Measurements from ENCODE around the gene FAM227B. TPM values are rescaled to one million over a fixed set of nuclear protein-coding genes. Genes with fewer than 3 reads are reported as not detected.
"Not testable (repeated sequence)": the region's sequence is repeated elsewhere in the genome, so short reads cannot be mapped to it uniquely, and the experiment has no call there.

FAM227B gene, protein sequence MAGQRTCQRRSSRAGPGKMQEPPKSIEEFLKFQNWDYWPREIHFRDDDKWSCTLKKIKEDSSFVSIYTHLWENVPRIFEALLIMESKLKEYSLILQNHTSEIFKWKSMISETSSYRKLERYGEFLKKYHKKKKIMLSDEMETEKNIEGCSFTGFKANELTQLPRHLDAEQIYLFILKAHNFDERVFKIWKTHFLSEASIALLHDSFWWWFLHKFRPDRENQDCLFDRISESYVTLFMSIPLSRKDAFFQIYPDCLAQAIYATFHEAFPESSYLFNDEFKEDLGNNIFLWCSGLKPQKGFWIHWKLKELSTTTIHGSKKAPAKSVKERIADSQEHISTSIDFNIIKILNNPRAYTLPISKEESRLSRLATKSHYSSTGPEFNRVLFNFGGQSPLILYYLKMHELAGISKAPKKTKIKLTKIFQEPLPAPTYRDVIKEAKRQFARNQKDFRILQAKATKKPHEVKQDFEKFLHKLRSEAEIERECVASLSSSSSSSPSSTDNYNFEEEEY
- total RNA-seq, result 3.2 TPM

DNA sequence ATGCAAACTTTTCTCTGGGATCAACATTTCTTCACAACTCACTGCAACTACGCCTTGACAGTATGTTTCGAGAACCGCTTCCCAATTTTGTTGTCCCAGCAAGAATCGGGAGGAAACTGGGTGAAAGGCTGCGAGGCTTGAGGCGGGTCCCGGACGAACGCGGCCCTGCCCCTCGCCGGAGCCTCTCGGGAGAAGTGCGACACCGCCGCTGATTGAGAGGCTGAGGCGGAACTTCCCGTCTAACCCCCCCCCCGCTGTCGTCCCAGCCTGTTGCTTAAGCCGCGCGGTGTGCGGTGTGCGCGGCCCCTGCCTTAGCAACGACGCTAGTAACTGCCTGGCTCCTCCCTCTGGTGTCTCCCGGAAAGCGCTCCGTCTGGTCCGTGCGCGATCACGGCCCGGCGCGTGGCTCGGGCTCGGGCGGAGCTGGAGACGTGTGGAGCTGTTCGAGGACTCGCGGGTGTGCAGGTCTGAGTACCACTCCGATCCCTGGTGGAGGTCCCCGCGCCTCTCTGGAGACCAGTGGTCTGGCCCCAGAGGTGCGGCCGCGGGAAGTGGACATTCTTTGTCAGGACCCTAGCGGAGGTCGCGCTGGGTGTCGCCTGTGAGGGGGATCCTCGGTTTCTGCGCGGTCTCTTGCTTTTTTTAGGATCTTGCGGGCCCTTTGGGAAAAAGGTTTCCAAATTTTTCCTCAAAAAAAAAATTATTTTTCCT is at the start of gene FAM227B, which contains the start of gene DTWD1:
FAM227B (minus strand) TSS at position 161 of the 711 bp plus-strand sequence. CDS start 5,647 bp downstream, outside the sequence.
DTWD1 (plus strand) TSS at position 391 of the 711 bp plus-strand sequence. CDS start 4,120 bp downstream, outside the sequence.
- DNase-seq (ENCODE audit: low read depth in 2 of 3, low spot score in 2 of 3), result peak; percentile 85 to 98 (median 98)

- no peak for DNase-seq (ENCODE audit: low read depth in 2 of 3, low spot score in 2 of 3)
Measured at GRCh38 chr15:49669288-49669687, 48.7 kb upstream of the FAM227B start.

GRCh38 chr15:49666486-49666885 is 45.9 kb upstream of the FAM227B start:
- not testable (repeated sequence) for DNase-seq (ENCODE audit: low read depth in 2 of 3, low spot score in 2 of 3)

DNA sequence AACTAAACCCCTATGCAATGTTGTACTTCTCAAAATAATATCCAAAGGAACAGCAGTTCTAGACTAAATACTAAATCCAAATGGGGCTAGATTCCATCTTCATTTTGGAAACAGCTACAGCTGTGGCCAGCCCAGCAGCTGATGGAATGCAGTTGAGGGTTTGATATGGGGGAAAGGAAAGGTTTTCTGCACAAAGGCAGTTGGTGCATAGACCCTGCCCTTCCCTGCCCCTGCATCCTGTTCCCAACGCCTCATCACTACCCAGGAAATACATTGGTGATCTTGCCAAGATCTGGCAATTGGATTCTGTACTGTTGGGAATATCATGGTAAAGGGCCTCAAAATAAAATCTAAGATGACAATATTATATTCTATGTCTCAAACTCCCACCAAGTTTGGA is 44.1 kb upstream of the FAM227B start:
- DNase-seq (ENCODE audit: low read depth in 2 of 3, low spot score in 2 of 3), result no peak

- no peak for DNase-seq (ENCODE audit: low read depth in 2 of 3, low spot score in 2 of 3)
Measured at GRCh38 chr15:49656734-49657133, 36.1 kb upstream of the FAM227B start.

DNA sequence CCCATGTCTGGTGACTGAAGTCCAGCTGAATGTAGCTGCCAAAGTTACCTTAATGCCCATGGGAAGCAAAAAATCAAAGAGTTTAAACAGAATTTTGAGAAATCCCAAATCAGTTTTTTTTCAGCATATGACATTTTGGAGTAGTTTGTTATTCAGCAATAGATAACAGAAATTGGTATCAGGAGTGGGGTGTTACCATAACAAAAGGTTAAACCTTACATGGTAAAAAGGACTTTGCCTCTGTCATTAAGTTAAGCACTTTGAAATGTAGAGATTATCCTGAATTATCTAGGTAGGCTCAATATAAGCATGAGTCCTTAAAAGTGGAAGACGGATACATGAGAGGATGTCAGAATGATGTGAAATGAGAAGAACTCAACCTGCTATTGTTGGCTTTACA is 32.3 kb upstream of the FAM227B start:
- DNase-seq (ENCODE audit: low read depth in 2 of 3, low spot score in 2 of 3), result no peak

GRCh38 chr15:49650676-49651075 is 30.1 kb upstream of the FAM227B start:
- no peak for DNase-seq (ENCODE audit: low read depth in 2 of 3, low spot score in 2 of 3)

DNA sequence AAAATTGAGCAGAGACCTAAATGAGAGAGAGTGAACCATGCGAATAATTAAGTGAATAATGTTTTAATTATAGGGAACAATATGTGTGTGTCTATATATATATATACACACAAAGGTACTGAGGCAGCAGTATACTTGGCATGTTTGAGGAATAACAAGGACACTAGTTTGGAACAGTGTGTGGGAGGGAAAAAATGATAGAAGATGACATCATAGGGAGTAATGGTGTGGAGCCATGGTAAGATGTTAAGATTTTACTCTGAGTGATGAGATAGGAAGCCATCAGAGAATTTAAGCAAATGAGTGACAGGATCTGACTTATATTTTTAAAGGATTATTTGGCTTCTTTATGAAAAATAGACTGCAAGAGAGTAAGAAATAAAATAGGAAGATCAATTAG is 29.4 kb upstream of the FAM227B start:
- DNase-seq (ENCODE audit: low read depth in 2 of 3, low spot score in 2 of 3), result no peak

GRCh38 chr15:49646891-49647290 is 26.3 kb upstream of the FAM227B start:
- no peak for DNase-seq (ENCODE audit: low read depth in 2 of 3, low spot score in 2 of 3)

DNA sequence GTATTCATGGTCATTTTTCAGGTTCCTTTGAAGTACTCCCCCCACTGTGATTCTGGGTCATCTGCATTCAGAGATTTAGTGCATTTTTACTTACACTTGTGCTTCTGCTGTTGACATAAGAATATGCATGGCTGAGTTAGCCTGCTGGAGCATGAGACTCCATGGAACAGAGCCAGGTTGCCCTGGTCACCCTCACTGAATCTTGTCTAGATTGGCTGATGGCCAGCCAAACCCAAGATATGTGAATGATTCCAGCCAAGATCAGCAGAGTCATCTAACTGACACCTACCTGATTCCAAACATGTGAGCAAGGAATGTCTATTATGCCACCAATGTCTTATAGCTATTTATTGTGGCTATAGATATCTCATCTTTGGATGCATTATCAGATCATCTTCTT is 25.3 kb upstream of the FAM227B start:
- DNase-seq (ENCODE audit: low read depth in 2 of 3, low spot score in 2 of 3), result no peak

GRCh38 chr15:49645277-49645676 is 24.7 kb upstream of the FAM227B start:
- DNase-seq (ENCODE audit: low read depth in 2 of 3, low spot score in 2 of 3), result no peak

DNA sequence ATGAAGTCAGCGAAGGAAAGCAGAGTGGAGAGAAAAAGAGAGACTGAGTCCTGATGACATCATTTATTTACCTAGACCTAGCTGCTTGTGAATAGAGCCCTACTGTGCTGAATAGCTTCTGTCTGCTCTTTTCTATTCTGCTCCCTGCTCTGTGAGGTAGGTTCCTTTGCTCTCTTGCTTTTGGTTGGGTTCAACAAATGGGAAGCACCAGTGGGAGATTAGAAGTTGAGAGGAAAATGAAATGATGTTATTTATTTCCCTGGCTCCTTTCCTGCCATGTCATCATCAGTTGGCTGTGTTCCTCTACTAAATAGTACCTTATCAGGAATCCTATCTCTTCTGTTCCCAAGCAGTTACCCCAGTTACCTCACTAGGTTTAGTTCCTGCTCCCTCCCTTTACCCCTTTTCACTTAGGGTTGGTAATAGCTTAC is 23.8 kb upstream of the FAM227B start:
- no peak for DNase-seq (ENCODE audit: low read depth in 2 of 3, low spot score in 2 of 3)

GRCh38 chr15:49637857-49638256 is 17.2 kb upstream of the FAM227B start:
- DNase-seq (ENCODE audit: low read depth in 2 of 3, low spot score in 2 of 3), result no peak

DNA sequence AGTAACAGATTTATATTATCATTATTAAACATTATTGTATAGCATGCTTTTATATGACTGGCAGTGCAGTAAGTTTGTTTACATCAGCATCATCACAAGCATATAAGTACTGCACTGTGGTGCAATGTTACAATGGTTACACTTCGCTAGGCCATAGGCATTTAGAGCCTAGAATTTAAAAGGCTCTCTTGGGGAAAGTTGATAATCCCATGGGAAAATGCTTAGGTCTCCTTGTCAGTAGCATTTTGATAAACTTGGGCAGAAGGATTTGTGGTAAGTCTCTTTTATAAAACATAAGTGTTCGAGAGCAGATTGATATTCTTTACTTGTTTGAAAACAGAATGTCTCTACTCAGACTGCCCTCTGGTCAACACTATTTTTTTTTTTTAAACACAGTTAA is 7.8 kb upstream of the FAM227B start:
- DNase-seq (ENCODE audit: low read depth in 2 of 3, low spot score in 2 of 3), result no peak

DNA sequence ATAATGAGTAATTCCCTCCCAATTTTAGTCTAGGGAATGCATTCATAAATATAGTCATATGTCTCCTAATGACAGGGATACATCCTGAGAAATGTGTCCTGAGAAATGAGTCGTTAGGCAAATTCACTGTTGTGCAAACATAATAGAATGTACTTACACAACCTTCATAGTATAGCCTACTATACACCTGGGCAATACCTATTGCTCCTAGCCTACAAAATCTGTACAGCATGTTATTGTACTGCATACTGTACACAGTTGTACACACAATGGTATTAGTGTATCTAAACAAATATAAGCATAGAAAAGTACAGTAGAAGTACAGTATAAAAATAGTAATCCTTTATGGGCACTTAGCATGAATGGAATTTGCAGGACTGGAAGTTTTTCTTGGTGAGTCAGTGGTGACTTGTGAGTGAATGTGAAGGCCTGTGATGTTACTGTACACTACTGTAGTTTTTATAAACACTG is 6.8 kb upstream of the FAM227B start:
- no peak for DNase-seq (ENCODE audit: low read depth in 2 of 3, low spot score in 2 of 3)

GRCh38 chr15:49625460-49626036 is 4.9 kb upstream of the FAM227B start:
- peak in 1 of 3 donors; percentile 12 for DNase-seq (ENCODE audit: low read depth in 2 of 3, low spot score in 2 of 3)

GRCh38 chr15:49624056-49624455 is 3.4 kb upstream of the FAM227B start:
- DNase-seq (ENCODE audit: low read depth in 2 of 3, low spot score in 2 of 3), result peak in 1 of 3 donors; percentile 31

GRCh38 chr15:49622561-49622960 is 1.9 kb upstream of the FAM227B start:
- DNase-seq (ENCODE audit: low read depth in 2 of 3, low spot score in 2 of 3), result no peak

GRCh38 chr15:49621887-49622286 is 1.3 kb upstream of the FAM227B start:
- no peak for DNase-seq (ENCODE audit: low read depth in 2 of 3, low spot score in 2 of 3)

DNA sequence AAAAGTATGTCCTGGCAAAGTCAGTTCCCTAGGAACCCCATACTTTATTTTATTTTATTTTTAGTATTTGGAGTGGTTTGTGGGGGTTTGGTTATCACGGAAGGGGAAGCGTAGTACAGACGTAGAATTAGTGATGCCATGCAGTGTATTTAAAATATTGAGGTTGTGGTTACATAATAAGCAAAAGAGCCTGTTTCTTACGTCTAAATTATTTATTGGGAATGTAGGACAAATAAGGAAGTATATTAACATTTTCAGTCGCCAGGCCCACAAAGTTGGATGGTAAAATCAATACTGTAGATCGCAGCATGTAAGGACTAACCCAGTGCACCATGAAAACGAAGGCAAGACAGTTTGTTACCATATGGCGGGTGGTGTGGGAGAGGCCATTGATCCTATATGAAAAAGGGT is 788 bp upstream of the FAM227B start:
- DNase-seq (ENCODE audit: low read depth in 2 of 3, low spot score in 2 of 3), result peak in 2 of 3 donors; percentile 21 to 22

DNA sequence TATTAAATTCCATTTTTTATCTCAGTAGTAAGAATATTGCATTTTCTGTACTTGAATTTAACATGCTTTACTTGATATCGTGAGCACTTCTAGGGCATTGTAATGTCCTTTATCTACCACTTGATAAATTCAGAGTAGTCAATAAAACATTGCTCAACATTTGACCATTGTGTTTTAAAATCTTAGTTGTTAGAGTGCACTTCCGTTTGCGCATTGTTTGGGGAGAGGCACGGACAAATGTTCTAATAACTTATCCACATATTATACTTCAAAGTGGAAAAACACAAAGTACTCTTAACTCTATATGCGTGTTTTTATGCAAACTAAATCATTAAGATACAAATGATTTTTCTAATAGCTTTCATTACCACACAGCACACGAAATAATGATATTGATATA is 419 bp downstream of the FAM227B start:
- peak in 2 of 3 donors; percentile 13 to 44 for DNase-seq (ENCODE audit: low read depth in 2 of 3, low spot score in 2 of 3)

Data from hematopoietic multipotent progenitor cell (in vitro differentiated cells).